ENCODE results near the gene ANGPTL8. TPM values are rescaled to one million over a fixed set of nuclear protein-coding genes. Genes with fewer than 3 reads are reported as not detected.

ANGPTL8 gene
- total RNA-seq, 1 donor, result not detected

DNA sequence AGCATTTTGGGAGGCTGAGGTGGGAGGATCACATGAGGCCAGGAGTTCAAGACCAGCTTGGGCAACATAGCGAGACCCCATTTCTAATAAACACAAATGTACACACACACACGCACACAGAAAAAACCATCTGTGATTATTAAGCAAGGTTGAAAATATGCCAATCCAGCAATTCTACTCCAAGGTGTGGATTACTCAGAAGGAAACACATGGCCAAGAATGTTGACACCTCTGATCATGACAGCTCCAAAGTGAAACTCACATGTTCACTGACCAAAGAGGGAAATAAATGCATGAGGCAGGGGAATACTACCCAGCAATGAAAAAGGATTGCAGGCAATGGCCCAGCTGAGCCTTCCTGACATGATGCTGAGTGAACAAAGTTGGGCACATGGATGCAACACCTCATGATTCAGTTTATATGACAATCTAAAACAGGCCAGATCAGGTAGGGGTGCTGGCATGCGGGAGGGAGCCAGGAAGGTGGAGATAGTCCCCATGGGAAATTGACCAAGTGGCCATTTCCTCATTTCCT, 18.5 kb downstream of the ANGPTL8 start:
- no peak for DNase-seq (ENCODE audit: low read depth in 2 of 3, low spot score in 2 of 3)

DNA sequence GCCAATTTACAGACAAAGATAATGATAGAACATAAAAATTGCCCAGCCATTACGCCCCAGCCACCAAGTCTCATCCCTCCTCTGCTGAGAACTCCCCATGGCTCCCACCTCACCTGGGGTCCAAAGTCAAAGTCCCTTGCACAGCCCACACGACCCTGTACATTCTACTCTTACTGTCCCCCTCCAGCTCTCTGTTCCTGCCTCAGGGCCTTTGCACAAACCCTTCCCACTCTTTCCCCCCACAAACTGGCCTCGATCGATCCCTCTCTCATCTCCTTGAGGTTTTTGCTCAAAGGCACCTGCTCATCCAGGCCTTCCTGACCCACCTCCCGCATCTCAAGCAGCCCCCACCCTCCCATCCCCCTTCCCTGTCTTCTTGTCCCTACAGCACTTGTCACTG, 21.6 kb downstream of the ANGPTL8 start:
- no peak for DNase-seq (ENCODE audit: low read depth in 2 of 3, low spot score in 2 of 3)

DNA sequence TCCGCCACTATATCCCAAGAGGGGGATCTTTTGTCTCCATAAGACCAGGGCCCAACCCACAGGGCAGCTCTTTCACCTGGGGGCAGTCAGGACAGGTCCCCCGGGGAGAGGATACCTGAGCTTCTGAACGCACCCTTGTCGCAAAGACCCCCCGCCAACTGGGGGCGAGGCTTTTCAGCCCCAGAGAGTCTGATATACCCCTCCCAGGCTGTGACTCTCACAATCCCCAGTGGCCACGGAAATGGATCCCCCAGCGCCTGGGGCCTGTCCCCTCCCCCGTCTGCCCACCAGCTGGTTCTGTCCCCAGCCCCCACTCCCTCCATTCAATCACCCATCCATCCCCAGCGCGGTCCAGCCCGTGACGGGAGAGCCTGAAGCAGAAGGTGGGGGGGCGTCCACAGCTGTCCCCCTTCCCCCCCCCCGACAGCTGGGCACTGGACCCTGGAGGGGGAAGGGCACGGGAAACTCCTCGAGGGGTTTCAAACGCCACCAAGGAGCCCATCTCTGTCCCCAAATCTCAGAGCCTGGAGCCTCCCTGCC, 22.1 kb downstream of the ANGPTL8 start:
- no peak for DNase-seq (ENCODE audit: low read depth in 2 of 3, low spot score in 2 of 3)

DNA sequence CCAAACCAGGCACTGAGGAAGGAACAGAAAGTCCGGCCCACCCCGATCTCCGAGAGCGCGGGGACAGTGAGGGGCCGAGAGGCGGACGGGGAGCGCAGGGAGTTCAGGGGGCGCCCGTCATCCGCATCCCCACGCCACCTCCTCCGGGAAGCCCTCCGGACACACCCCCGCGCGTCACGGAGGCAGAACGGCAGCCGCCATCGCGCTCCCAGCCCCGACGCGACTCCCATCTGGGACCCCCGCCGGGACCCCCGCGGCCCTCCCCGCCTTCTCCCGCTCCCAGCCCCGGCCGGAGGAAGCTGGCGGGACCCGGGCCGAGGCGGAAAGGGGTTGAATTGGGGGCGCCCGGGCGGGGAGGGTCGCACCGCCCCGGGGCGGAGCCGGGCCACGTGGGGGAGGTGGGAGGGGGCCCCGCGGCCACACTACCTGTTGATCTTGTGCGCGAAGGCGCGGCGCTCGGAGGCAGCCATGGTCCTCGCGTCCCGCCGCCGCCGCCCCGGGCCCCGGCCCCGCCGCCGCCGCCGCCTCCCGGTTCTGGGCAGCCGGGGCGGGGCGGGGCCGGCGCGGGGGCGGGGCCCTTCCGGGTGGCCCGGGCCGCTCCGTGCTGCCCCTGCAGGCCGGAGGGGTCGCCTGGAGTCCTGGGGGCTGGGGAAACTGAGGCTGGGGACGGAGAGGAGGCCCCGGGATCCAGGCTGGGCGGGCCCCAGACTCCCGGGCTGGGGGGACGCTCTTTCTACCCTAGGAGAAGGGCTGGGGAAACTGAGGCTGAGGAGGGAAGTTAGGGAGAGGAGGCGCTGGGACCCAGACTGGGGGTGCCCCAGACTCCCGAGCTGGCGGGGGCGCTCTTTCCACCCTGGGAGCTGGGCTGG, 22.8 kb downstream of the ANGPTL8 start, which contains the start of gene DOCK6:
TSS of gene DOCK6 (minus strand) at position 554 of the 869 bp plus-strand sequence. CDS start at position 470, 84 bp downstream.
- peak in 1 of 3 donors; percentile 23 for DNase-seq (ENCODE audit: low read depth in 2 of 3, low spot score in 2 of 3)

DNA sequence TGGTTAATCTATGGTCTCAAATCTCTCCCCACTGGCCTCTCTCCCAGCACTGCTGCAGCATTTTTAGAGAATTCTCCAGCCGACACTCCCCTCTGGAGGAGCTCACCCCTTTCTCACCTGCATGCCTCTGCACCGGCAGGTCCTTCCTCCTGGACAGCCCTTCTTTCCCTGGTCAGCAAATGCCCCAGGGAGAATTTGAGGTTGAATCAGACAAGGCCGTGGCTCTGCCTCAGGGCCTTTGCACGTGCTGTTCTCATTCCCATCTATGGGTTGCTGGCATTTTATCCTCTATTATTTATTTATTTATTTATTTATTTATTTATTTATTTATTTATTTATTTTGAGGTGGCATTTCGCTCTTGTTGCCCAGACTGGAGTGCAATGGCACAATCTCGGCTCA, 24.3 kb downstream of the ANGPTL8 start:
- no peak for DNase-seq (ENCODE audit: low read depth in 2 of 3, low spot score in 2 of 3)

DNA sequence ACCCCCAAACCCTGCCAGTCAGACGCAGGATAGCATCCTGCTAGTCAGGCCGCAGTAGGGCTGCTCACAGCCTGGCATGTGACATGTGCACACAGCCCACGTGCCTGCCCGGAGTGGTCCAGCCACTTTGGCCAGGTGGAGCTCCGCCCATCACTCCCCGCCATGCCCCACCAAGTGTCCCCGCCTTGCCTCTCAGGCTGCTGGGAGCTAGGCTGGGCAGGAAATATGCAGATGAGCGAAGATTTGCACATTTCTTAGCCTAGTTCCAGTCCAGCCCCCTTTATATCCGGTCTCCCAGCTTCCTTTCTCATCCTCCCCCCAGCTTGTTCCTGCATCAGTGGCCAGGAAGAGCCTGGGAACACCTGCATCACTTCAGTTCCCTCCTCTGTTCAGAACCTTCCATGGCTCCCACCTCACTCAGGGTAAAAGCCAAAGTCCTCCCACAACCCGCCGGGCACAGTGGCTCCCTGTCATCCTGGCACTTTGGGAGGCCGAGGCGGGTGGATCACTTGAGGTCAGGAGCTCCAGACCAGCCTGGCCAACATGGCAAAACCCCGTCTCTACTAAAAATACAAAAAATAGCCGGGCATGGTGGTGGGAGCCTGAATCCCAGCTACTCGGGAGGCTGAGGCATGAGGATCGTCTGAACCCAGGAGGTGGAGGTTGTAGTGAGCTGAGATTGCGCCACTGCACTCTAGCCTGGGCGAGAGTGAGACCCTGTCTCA, 25.2 kb downstream of the ANGPTL8 start:
- no peak for DNase-seq (ENCODE audit: low read depth in 2 of 3, low spot score in 2 of 3)

DNA sequence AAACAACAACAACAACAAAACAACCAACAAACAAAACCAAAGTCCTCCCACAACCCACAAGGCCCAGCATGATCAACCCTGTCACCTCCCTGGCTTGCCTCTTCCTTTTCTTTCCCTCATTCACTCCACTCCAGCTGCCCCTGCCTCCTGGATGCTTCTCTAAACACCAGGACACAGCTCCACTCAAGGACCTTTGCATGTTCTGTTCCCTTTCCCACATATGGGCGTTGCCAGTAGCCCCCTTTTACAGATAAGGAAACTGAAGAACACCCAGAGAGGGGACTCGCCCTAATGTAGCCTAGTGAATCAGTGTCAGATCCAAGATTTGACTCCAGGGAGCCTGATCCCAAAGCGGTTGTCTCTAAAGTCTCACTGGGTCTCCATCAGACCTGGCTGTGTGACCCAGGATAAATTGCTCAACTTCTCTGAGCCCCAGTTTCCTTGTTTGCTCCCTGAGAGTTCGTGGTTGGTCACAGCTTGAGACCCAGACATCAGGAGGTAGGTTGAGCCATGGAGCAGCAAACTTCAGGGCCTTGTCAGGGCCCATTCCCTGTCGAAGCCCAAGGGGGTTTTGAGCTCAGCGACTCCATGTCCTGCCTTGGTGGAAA, 25.9 kb downstream of the ANGPTL8 start:
- DNase-seq (ENCODE audit: low read depth in 2 of 3, low spot score in 2 of 3), result no peak

DNA sequence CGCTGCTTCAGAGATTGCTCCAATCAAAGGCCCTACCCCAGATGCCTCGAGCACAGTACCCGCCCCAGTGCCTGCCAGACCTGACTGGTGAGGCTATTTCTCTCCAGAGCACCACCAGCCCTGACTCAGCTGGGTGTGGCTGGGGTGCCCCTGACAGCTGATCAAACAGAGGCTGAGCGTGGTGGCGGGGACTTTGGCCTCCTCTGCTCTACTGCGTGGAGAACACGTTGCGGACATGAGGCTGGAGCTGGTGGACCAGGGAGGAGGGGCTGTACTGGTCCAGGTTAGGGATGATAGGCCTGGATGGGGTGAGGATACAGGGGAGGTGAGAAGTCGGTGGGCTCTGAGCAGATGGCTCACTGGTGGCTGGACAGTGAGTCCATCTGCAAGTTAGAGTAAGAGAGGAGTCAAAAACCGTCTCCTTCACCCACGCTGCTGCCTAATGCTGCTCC, 26.4 kb downstream of the ANGPTL8 start:
- DNase-seq (ENCODE audit: low read depth in 2 of 3, low spot score in 2 of 3), result no peak

DNA sequence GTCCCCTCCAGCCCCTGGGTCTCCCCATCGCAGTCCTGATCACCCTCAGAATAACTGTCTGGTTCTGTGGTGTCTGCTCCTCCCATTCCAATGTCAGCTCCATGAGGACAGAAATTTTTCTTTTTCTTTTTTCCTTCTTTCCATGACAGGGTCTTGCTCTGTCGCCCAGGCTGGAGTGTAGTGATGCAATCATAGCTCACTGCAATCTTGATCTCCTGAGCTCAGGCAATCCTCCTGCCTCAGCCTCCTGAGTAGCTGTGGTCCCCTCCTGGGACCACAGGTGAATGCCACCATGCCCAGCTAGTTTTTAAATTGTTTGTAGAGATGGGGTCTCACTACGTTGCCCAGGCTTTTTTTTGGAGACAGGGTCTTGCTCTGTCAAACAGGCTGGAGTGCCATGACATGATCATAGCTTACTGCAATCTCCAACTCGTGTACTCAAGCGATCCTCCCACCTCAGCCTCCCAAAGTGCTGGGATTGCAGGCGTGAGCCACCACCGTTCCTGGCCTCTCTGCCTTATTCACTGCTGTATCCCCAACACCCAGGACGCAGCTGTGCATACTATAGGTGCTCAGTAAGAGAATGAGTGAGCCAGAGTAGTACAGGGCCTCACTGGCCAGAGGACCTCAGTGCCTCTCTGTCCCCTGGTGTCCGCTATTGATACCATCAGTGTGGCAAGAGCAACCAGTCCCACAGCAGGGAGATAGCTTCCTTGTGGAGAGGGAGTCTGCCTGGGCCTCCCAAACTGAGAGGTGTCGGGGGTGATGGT, 28.1 kb downstream of the ANGPTL8 start:
- DNase-seq (ENCODE audit: low read depth in 2 of 3, low spot score in 2 of 3), result no peak

DNA sequence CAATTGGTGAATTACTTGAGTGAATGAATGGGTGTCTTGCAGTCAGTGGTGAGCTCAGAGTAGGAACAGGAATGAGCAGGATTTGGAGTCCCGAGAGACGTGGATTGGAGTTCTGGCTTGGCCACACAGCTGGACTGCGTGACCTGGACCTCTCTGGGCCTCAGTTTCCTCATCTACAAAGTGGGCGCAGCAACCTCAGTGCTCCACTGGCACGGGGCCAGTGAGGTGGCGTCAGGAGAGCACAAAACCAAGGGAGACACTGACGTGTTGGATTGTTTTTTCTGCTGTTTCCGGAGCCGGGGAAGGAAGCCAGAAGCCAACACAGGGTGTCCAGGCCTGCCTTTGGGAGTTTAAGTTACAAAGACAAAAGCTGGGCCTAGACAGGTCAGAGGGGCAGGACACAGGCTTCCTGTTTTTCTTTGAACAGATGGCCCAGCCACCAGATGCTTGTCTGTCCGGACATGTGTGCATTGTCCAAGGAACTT, 29.4 kb downstream of the ANGPTL8 start:
- DNase-seq (ENCODE audit: low read depth in 2 of 3, low spot score in 2 of 3), result peak in 2 of 3 donors; percentile 80 to 95

DNA sequence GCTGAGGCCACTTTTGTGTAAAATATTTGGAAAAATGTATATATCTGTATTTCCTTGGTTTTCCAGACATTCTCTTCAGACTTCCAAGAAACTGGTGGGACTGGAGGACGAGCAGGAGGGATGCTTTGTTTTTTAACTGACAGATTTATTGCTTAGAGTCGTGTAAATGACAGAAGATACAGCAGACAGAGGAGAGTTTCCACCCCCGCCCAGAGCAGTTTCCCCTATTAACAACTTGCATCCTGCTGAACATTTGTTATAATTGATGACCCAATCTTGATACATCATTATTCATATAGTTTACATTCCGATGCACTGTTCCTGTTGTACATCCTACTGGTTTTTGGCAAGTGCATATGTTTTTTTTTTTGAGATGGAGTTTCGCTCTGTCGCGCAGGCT, 30.0 kb downstream of the ANGPTL8 start:
- DNase-seq (ENCODE audit: low read depth in 2 of 3, low spot score in 2 of 3), result peak in 1 of 3 donors; percentile 32

DNA sequence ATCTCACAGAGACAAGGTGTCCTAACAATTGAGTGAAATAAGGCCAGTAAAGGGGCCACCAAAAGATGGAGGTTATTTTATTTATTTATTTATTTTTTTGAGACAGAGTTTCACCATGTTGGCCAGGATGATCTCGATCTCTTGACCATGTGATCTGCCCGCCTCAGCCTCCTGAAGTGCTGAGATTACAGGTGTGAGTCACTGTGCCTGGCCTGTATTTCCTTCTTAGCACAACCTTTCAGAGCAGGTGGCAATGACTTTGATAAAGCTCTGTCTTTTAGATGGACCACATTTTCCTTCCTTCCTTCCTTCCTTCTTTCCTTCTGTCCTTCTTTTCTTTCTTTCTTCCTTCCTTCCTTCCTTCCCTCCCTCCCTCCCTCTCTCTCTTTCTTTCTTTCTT, 33.9 kb downstream of the ANGPTL8 start:
- peak in 1 of 3 donors; percentile 24 for DNase-seq (ENCODE audit: low read depth in 2 of 3, low spot score in 2 of 3)

DNA sequence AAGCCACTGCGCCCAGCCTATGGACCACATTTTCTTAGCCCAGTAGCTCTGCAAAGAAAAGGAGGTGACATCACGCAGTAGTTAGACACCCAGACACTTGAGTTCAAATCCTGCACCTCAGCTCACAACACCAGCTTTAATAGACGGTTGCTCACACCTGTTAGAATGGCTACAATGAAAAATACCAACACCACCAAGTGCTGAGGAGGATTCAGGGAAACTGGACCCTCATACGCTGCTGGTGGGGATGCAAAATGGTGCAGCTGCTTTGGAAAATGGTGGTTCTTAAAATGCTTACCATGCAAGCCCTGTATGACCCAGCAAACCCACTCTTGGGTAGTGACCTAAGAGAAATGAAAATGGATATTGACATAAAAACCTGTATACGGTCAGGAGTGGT, 34.6 kb downstream of the ANGPTL8 start:
- no peak for DNase-seq (ENCODE audit: low read depth in 2 of 3, low spot score in 2 of 3)

DNA sequence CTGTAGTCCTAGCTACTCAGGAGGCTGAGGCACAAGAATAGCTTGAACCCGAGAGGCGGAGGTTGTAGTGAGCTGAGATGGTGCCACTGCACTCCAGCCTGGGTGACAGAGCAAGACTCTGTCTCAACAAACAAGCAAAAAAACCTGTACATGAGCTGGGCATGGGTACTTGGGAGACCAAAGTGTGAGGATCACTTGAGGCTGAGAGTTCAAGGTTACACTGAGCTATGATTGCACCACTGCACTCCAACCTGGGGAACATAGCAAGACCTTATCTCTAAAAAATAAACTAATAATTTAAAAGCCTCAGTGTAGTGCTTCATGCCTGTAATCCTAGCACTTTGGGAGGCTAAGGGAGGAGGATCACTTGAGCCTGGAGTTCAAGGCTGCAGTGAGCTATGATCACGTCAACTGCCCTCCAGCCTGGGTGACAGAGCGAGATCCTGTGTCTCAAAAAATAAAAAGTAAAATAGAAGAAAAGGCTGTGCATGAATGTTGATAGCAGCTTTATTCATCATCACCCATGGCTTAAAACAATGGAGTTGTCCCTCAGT, 35.2 kb downstream of the ANGPTL8 start:
- no peak for DNase-seq (ENCODE audit: low read depth in 2 of 3, low spot score in 2 of 3)

DNA sequence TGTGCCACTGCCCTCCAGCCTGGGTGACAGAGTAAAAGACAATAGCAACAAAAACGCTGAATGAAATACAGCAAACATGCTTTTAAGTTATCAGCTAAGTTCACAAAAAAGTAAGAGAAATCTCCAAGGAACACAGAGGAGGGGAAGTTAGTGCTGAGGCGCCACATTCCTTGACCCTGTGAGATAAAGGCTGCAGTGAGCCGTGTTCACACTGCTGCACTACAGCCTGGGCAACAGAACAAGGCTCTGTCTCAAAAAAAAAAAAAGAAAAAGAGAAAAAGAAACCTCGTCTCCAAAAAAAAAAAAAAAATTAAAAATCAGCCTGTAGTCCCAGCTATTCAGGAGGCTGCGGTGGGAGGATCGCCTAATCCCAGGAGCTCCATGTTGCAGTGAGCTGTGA, 39.3 kb downstream of the ANGPTL8 start:
- no peak for DNase-seq (ENCODE audit: low read depth in 2 of 3, low spot score in 2 of 3)

DNA sequence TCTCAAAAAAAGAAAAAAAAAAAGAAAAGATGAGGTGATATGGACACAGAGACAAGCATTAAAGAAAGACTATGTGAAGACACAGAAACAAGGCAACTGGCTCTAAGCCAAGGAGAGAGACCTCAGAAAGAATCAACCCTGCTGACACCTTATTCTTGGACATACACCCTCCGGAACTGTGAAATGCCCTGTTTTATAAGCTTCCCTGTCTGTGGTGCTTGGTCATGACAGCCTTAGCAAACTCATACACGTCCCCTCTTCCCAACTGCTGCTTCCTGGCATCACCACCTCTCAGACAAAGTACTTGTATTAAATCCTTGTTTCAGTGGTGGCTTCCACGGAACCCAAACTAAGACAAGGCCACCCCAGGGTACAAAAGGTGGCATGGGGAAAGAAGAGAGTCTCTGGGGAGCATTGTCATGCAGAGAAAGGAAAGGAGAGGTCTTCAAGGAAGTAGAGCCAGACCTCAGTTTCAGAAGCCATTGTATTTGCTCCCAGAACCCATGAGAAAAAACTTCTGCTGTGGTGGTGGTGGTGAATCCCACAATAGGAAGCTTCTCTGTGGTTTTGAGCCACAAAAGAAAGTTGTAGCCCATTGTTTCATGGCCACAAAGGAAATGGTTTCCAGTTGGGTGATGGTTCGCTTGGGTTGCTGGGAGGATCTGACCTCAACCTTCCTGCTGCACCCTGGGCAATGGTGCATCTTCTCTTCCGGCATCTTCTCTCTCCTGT, 40.3 kb downstream of the ANGPTL8 start:
- peak; percentile 35 to 84 (median 83) for DNase-seq (ENCODE audit: low read depth in 2 of 3, low spot score in 2 of 3)

DNA sequence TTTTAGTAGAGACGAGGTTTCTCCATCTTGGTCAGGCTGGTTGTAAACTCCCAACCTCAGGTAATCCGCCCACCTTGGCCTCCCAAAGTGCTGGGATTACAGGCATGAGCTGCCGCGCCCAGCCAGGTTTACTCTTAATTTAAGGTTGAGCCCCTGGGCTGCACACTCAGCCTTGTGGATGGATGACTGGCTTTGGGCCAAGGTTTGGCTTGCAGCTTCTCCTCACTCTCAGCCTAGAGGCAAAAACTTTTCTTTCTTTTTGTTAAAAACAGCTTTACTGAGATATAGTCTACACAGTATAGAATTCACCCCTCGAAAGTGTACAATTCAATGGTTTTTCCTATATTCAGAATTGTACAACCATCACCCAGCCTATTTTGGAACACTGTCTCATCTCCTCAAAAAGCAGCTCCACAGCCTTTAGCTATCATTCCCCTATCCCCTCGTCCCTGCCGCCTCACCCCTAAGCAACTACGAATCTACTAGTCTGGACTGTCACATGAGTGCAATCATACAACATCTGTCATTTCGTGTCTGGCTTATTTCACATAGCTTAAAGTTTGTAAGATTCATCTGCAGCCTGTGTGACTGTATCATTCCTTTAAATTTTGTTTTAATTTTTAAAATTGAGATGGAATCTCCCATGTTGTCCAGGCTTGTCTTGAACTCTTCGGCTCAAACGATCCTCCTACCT, 42.1 kb downstream of the ANGPTL8 start:
- no peak for DNase-seq (ENCODE audit: low read depth in 2 of 3, low spot score in 2 of 3)

DNA sequence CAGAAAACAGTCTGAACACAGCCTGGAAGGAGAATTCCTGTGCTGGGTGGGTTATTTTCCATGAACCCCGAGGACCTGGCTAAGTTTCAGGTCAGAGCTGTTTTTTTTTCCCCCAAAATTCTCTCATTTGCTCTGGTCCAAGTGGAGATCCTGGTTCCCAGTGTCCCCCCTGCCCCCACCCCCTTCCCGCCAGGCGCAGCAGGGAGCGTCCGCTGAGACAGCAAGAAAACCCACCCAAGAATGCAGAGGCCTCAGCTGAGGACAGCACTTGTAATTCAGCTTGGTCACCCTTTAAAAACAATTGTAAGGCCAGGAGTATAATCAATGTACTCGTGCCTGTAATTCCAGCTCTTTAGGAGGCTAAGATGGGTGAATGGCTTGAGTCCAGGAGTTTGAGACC, 45.1 kb downstream of the ANGPTL8 start:
- no peak for DNase-seq (ENCODE audit: low read depth in 2 of 3, low spot score in 2 of 3)

All from hematopoietic multipotent progenitor cell (in vitro differentiated cells).